HEK293T (cell line): ENCODE measurements around the gene VSTM5.

Experiments used
- CTCF ChIA-PET: fragments of 350-600 bp; formaldehyde crosslinking; extraction: SDS; loops from one replicate; lab custom pipeline; 2021; ENCODE audit warnings: antibody characterized with exemption, inconsistent platforms; lab: Yijun Ruan, JAX
- POLR2A ChIA-PET: fragments of 350-600 bp; formaldehyde crosslinking; extraction: SDS; loops from one replicate; lab custom pipeline; 2020; ENCODE audit warnings: antibody characterized with exemption, inconsistent platforms; lab: Yijun Ruan, JAX
- DNase-seq: peaks from one replicate; pipeline ENCODE4 v3.0.0; 2012; ENCODE audit warnings: mixed read lengths; ENCODE audit errors: extremely low spot score
- ARNT ChIP-seq: fragments of 450-650 bp; IDR thresholded peaks from 2 replicates; pipeline ENCODE4 v1.6.1; 2017; ENCODE audit warnings: mild to moderate bottlenecking
- BHLHE40 ChIP-seq: fragments of 450-650 bp; IDR thresholded peaks from 2 replicates; pipeline ENCODE4 v1.6.1; 2016; ENCODE audit warnings: mild to moderate bottlenecking, moderate library complexity, borderline replicate concordance
- CTBP1 ChIP-seq: fragments of 450-650 bp; IDR thresholded peaks from 2 replicates; pipeline ENCODE4 v1.6.1; 2016; ENCODE audit warnings: borderline replicate concordance
- ELF4 ChIP-seq: fragments of 450-650 bp; IDR thresholded peaks from 2 replicates; pipeline ENCODE4 v1.6.1; 2017; ENCODE audit warnings: antibody characterized with exemption
- FOXA1 ChIP-seq: fragments of 450-650 bp; IDR thresholded peaks from 2 replicates; pipeline ENCODE4 v1.6.1; 2016; ENCODE audit warnings: mild to moderate bottlenecking
- FOXK2 ChIP-seq: fragments of 450-650 bp; IDR thresholded peaks from 2 replicates; pipeline ENCODE4 v1.6.1; 2016; ENCODE audit warnings: mild to moderate bottlenecking
- FOXM1 ChIP-seq: fragments of 450-650 bp; IDR thresholded peaks from 2 replicates; pipeline ENCODE4 v1.6.1; 2017; ENCODE audit warnings: mild to moderate bottlenecking, borderline replicate concordance
- HDGF ChIP-seq: fragments of 450-650 bp; IDR thresholded peaks from 2 replicates; pipeline ENCODE4 v1.6.1; 2017; ENCODE audit warnings: antibody characterized with exemption, borderline replicate concordance
- L3MBTL2 ChIP-seq: fragments of 450-650 bp; conservative IDR thresholded peaks from 2 replicates; pipeline ENCODE4 v1.6.1; 2016; ENCODE audit warnings: mild to moderate bottlenecking
- LEF1 ChIP-seq: fragments of 450-650 bp; IDR thresholded peaks from 2 replicates; pipeline ENCODE4 v1.6.1; 2017; ENCODE audit warnings: mild to moderate bottlenecking, borderline replicate concordance
- NFRKB ChIP-seq: fragments of 450-650 bp; IDR thresholded peaks from 2 replicates; pipeline ENCODE4 v1.6.1; 2016; ENCODE audit warnings: mild to moderate bottlenecking, moderate library complexity
- SP1 ChIP-seq: fragments of 450-650 bp; IDR thresholded peaks from 2 replicates; pipeline ENCODE4 v1.6.1; 2017
- SUZ12 ChIP-seq: fragments of 450-650 bp; IDR thresholded peaks from 2 replicates; pipeline ENCODE4 v1.6.1; 2016; ENCODE audit warnings: mild to moderate bottlenecking
- TARDBP ChIP-seq: fragments of 450-650 bp; IDR thresholded peaks from 2 replicates; pipeline ENCODE4 v1.6.1; 2016
- ZNF384 ChIP-seq: fragments of 450-650 bp; IDR thresholded peaks from 2 replicates; pipeline ENCODE4 v1.6.1; 2016
- TF ChIP-seq, protein P1 (sequence below): fragments of 450-650 bp; IDR thresholded peaks from 2 replicates; pipeline ENCODE4 v1.6.1; 2016

Gene VSTM5

DNA sequence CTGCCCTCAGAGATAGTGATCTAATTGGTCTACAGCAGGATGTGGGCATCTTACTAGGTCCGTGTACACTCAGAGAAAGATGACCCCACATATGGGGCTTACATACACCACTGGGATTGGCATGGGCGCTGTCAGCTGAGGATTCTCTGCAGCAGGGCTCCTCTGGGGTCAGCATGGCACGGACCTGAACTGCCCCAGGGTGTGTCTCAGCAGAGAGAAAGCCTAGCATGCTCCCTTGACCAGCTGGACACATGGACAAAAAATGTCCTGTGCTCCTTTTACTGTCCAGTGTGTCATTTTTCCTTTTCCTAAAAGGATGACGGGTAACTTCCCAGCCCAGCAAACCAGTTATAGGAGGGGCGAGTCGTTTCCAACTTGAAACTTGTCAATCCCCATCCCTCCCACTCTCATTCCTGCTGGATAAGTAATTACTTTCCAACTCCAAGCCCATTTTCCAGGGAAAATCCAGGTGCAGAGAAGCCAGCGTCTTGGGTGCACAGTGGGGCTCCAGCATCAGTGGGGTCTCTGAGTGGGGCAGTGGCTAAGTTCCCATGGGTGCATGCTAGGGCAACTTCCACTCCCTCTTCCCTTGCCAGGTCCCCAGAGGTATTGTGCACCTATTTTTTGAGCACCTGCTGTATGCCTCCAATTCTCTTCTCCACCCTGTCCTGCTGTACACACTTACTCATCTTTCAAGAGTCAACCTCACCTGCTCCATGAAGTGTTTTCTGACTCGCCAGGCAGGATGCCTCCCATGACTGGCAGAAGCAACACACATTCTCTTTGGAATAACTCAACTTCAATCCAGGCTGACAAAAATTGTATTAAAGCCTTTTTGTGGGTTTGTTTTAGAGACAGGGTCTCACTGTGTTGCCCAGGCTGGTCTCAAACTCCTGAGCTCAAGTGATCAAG, 5.0 kb downstream of the VSTM5 start:
- POLR2A ChIA-PET, result no interaction called here
- DNase-seq, result no peak
- CTCF ChIA-PET, result no interaction called here
- no peak for TF ChIP-seq ZNF384
- TF ChIP-seq SP1, result no peak
- no peak for TF ChIP-seq LEF1
- TF ChIP-seq ELF4, result no peak
- TF ChIP-seq HDGF, result no peak
- no peak for TF ChIP-seq BHLHE40
- TF ChIP-seq, protein P1, sequence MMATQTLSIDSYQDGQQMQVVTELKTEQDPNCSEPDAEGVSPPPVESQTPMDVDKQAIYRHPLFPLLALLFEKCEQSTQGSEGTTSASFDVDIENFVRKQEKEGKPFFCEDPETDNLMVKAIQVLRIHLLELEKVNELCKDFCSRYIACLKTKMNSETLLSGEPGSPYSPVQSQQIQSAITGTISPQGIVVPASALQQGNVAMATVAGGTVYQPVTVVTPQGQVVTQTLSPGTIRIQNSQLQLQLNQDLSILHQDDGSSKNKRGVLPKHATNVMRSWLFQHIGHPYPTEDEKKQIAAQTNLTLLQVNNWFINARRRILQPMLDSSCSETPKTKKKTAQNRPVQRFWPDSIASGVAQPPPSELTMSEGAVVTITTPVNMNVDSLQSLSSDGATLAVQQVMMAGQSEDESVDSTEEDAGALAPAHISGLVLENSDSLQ, result no peak
- TF ChIP-seq SUZ12, result no peak
- no peak for TF ChIP-seq CTBP1
- TF ChIP-seq ARNT, result no peak
- TF ChIP-seq FOXM1, result no peak
- TF ChIP-seq FOXA1, result no peak
- TF ChIP-seq NFRKB, result no peak
- no peak for TF ChIP-seq L3MBTL2
- no peak for TF ChIP-seq TARDBP
- no peak for TF ChIP-seq FOXK2

DNA sequence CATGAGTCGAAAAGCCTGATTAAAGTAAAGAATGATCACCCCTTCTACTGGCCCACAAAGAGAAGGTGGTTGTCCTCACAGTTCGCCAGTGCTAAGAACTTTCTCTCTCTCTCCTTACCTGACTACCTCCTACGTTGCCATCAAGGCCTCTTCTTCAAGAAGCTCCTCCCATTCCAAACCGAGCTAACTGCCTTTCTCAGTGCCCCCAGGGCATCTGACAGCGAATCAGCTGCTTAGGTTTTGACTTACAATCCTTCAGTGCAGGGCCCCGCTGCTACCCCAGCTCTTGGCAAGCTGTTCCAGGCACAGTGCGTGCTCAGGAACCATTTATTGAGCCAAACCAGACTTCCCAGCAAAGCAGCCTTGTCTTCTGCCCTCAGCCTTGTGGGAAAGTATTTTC, 5.8 kb downstream of the VSTM5 start:
- no peak for TF ChIP-seq ELF4
- no peak for TF ChIP-seq SP1
- no peak for TF ChIP-seq CTBP1
- no peak for TF ChIP-seq FOXM1
- no peak for TF ChIP-seq BHLHE40
- no peak for TF ChIP-seq SUZ12
- no peak for TF ChIP-seq LEF1
- TF ChIP-seq HDGF, result no peak
- no peak for TF ChIP-seq NFRKB
- TF ChIP-seq FOXA1, result no peak
- TF ChIP-seq TARDBP, result no peak
- TF ChIP-seq ZNF384, result no peak
- no peak for TF ChIP-seq ARNT
- no peak for TF ChIP-seq FOXK2
- TF ChIP-seq L3MBTL2, result no peak
- TF ChIP-seq, protein P1, result no peak
- ChIA-PET CTCF (no interaction called here), POLR2A (no interaction called here)
- no peak for DNase-seq

DNA sequence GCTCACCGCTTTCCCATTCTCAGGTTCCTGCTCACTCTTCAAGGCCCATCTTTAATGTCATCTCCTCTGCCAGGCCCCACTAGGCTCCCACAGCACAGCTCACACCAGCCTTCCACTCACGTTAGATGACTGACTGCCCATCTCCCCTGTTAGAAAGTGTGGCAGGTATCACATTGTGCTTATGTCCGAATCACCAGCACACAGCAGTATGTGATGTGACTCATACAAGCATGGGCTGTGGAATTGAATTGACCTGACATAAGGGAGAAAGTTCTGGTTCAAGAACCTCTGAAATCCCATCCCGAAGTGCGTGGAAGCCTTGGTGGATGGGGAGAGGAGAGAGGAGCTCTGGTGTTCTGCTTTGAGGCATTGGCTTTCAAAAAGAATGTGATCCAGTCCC, 6.5 kb downstream of the VSTM5 start:
- POLR2A ChIA-PET, result no interaction called here
- CTCF ChIA-PET, result no interaction called here
- TF ChIP-seq BHLHE40, result no peak
- TF ChIP-seq SUZ12, result no peak
- no peak for TF ChIP-seq HDGF
- no peak for TF ChIP-seq SP1
- TF ChIP-seq CTBP1, result no peak
- TF ChIP-seq ELF4, result no peak
- TF ChIP-seq, protein P1, result no peak
- no peak for TF ChIP-seq L3MBTL2
- no peak for TF ChIP-seq ZNF384
- no peak for TF ChIP-seq FOXK2
- no peak for TF ChIP-seq FOXA1
- no peak for TF ChIP-seq LEF1
- no peak for TF ChIP-seq FOXM1
- TF ChIP-seq NFRKB, result no peak
- TF ChIP-seq TARDBP, result no peak
- TF ChIP-seq ARNT, result no peak
- no peak for DNase-seq

DNA sequence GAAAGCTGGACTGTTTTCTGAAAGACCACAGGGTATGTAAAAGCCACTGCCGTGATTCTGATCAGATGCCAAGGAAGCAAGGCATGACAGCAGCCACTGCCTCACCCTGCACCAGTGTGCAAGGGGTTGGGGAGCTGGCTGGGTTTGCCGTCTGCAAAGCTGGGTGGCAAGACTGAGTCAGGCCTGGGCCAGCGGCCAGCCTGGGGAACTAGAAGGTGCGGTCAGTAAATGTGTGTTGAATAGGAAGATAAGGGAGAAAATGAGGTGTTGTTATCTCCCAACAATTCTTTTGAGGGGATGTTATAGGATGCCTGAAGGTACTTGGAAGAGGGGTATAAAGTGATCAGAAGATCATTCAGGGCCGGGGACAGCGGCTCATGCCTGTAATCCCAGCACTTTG, 8.0 kb downstream of the VSTM5 start:
- DNase-seq, result no peak
- TF ChIP-seq FOXA1 (no peak), ELF4 (no peak), CTBP1 (no peak), ARNT (no peak)
- ChIA-PET POLR2A (no interaction called here), CTCF (no interaction called here)

DNA sequence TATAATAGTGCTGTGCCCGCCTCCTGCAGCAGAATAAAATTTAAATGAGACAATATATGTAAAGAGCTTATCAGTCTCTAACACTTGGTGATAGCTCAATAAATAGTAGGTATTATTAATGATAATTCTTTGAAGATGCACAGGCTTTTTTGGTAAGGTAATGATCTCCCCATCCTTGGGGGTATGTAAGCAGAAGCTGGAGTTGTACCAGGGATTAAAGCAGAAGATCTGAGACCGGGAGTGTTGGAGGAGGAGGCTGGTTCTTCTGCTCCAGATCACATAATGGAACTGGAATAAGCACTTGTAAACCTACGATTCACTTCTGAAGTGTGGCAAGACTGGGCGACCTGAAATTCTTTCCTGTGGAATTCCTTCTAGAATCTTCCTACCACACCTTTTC, 8.4 kb downstream of the VSTM5 start:
- no peak for DNase-seq
- CTCF ChIA-PET, result no interaction called here
- TF ChIP-seq L3MBTL2 (no peak), FOXM1 (no peak), FOXA1 (no peak), ARNT (no peak), SUZ12 (no peak), HDGF (no peak), ELF4 (no peak), TARDBP (no peak), SP1 (no peak), ZNF384 (no peak), CTBP1 (no peak), FOXK2 (no peak), BHLHE40 (no peak), LEF1 (no peak), NFRKB (no peak)
- TF ChIP-seq, protein P1, result no peak
- POLR2A ChIA-PET, result no interaction called here
